ENCODE measurements around the gene GPS1.
A peak's percentile ranks its signal among the peaks of the same experiment; 100 is the strongest.

Gene GPS1

DNA sequence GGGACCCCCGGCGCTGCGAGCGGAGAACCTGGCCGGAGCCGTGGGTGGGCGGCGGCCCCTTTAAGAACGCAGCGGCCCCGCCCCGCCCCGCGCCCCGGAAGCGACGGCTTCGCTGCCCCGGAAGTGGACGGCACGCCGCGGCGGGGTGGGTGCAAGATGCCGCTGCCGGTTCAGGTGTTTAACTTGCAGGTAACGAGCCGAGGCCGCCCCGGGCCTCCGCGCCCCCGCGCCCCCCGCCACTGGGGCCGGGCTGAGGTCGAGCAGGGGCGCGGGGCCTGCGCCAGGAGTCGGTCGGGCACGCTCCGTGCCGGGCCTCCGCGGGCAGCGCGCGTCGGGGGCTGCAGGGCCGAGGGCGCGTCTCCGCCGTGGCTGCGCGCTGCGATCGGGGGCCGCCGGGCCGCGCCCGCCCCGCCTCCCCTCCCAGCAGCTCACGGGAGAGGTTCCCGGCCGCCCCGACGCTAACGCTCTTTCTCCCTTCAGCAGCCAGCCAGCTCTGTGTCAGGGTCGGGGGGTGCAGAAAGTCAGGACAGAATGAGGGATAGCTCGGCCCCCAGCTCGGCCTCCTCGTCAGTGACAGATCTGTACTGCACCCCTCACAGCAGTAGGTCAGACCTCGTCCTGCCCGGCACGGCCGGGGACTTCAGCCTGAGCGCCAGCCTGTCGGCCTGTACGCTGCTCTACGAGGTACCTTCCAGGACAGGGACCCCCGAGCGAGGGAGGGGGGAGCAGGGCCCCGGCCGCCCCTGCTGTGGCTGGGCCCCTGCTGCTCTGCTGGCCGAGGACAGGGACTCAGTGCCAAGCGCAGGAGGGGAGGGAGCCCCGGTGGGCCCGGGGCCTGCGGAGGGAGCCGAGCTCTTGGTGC, at the start of gene GPS1, which contains the start of gene RFNG:
GPS1 (plus strand) TSS at position 123 of the 862 bp plus-strand sequence; CDS start at position 157, 34 bp downstream.
RFNG (minus strand) TSS at position 36 of the 862 bp plus-strand sequence. CDS start 45 bp downstream, outside the sequence.
- DNase-seq (ENCODE audit: low spot score): peak; percentile 84

DNA sequence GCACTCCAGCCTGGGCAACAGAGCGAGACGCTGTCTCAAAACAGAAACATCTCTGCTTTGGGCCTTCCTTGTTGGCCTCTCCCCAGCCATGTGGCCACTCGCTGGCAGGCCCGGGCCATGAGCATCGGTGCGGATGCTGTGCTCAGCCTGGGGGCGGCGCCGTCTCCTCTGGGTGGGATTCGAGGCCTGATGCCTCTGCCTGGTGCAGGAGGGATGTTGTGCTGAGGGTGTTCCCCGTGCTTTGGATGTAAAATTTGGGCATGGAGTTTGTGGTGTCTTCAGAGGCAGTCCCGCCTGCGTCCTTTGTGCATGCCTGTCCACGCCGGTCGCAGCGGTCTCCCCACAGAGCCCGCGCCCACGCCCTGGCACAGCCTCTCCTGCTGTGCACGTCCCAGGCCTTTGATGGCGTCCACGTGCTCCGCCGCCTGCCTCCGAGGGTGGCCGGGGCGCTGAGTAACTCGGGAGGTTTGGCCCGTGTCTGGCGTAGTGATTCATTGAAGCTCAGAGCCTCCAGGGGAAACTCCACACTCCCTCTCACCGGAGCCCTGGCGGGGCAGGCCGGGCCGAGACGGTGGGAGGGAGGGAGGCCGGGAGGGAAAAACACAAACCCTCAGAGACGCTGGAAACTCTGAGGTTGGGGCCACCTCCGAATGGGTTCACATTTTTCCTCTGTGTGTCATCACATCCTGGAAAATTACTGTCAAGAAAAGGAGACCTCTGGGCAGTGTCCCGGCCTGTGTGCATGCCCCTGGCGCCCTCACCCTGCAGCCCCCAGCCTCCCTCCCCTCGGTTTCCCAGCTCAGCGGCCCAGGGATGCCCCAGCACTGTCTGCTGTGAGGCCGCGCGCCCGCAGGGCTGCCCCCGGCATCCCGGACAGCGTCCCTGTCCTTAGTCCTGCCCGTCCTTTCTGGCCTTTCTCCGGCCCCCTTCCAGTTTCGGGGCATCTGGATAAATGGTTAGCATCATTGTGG, 48.0 kb upstream of the GPS1 start:
- peak; percentile 96 for DNase-seq (ENCODE audit: low spot score)

DNA sequence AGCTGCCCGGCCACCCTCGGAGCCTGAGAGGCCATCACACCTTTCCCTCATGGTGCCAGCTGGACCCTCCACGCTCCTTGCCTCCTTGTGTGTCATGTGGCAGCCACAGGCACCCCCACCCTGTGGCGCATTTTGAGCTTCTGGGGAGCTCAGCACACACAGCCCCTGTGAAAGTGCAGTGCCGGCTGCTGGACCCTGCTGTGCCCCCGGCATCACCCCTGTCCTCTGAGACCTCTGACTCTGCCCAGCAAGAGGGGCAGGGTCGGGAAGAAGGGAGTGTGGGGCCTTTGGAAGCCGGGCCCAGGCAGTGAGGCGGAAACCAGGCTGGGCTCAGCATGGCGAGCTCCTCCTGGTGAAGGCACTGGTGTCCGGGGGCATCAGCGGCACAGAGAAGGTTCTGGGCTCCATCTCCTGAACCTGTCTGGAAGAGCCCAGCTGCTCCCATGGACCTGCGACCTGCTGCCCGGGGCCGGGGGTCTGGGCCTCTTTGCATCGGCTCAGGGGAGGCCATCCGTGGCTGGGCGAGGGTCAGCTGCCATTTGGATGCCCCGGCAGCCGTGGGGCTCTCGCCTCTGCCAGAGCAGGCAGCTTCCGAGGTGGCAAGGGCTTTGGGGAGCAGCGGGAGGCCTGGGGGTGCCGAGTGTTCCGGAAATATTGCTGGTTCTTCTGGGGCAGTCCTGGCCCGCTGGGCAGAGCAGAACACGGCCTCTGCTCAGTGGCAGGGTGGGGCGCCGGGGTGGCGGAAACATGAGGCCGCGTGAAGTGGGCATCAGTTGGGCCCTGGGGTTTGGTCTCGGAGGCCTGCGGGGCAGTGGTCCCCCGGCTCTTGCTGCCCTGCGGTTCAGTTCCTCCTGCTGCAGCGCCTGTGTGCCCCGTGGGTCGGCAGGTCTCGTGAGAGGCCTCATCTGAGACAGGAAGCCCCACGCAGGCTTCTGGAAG, 46.9 kb upstream of the GPS1 start:
- DNase-seq (ENCODE audit: low spot score): no peak

DNA sequence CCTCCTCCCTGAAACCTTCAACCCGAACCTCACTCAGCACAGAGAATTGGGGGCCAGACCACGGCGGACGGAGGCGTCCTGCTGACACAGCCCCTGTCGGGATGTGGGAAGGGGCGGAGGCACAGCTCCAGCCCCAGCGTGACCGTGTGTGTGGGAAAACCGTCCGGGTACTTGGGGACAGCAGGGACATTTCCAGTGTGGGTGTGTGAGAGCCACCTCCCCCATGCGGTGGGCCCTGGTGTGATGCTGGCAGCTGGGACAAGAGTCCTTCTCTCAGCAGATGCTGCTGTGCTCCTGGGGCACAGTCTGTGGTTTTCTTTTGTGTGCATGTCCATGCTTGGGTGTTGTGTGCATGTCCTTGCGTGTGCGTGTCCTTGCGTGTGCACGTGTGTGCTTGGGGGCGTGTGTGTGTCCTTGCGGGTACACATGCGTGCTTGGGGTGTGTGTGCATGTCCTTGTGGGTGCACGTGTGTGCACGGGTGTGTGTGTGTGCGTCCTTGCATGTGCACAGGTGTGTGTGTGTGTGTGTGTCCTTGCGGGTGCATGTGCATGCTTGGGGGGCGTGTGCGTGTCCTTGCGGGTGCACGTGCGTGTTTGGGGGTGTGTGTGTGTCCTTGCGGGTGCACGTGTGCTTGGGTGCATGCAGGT, 45.9 kb upstream of the GPS1 start:
- DNase-seq (ENCODE audit: low spot score): no peak

DNA sequence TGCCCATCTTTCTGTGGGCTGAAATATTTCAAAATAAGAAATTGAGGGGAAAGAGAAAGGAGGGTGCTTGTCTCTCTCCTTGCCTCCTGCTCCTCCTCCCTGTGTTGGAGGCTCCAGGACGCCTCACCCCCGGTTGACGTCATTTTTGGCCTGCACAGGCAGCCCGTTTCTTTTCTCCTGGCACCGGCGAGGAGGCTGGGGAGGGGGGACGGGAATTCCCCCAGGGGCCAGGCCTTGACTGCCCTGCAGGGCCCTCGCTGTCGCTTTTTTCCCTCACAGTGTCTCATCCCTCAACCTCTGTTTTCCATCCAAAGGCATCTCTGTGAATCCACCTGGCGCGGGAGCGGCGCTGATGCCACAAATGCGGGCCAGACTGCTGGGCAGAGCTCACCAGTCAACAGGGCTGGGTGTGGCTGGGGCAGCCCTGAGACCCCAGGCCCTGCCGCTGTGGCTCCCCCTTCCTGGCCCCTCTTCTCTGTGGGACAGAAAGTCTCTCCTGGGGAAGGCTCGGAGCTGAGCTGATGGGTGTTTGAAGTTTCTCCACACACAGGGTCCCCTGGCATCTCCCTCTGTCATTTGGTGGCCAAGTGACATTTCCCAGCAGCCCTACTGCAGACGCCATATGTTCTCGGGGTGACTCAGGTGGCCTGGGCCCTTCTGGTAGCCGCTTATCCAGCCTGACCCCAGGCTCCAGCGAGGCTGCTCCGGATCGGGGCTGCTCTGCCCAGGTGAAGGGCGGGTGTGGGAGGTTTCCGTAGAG, 45.0 kb upstream of the GPS1 start:
- peak; percentile 54 for DNase-seq (ENCODE audit: low spot score)

DNA sequence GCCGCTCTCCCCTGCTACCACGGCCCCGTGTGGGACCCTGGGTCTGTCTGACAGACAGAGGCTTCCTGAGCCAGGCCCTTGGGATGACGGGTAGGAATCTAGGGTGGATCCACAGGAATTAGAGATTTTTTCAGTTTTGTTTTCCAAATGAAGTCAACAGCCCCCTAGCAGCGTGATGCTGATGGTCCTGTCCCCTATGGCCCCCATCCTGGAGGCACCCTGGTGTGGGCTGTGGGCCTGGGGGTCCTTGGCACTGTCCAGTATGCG, 44.5 kb upstream of the GPS1 start:
- no peak for DNase-seq (ENCODE audit: low spot score)

DNA sequence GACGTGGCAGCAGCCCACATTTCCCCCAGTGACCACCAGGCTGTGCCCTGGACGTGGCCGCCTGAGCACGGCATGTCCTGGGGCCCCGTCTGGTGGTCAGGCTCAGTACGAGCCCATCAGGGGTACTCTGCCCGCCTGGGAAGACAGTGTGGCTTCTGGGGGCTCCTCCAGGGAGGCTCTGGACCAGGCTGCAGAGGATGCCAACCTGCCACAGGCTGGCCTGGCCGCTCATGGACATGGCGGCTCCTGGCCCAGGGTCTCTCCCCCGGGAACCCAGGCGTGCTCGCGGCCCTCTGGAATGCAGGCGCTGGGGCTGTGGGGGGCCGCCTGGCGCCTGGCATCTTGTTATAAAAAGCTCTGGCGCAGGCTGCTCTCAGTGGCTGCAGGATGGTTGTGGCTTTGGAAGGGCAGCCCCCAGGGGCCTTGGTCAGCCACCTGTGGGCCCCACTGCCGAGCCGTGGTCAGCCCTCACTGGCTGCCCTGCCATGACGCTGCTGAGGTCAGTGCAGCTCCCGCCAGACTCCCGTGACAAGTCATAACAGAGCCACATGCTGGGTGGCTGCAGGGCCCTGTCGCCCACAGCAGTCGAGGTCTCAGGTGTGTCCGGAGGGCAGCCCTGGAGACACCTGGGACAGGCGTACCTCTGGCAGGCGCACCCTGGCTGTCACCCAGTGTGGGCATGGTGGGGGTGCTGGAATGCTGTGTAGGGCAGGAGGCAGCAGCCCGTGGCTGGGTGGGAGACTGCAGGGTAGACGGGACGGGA, 44.0 kb upstream of the GPS1 start:
- DNase-seq (ENCODE audit: low spot score): no peak

DNA sequence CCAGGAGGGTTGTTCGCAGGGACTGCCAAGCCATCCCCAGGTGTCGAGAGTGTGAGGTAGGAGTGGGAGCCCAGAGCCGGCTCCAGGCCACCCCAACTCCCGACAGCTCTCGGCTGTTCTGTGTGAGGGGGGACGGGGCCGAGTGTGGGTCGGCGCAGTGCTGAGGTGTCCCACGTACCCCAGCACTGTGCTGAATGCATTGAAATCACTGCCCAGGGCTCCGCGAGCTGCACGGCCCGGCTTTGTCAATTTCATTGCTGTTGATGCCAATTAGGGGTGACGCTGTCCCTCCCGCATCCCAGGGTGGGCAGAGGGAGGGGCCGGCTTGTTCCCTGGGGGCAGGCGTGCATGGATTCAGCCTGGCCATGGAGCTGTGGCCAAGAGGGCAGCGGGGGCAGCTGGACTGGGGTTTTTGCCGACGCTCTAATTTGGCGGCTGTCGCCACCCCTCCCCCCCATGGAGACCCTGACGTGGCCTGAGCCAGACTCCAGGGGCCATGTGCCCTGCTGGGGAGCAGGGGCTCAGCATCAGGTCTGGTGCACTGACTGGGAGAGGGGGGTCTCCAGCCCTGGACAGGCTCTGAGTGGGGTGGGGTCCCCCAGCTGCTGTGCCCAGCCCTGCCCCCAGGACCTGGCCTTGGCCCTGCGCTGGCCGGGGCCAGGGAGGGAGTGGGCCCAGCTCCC, 43.3 kb upstream of the GPS1 start:
- no peak for DNase-seq (ENCODE audit: low spot score)

DNA sequence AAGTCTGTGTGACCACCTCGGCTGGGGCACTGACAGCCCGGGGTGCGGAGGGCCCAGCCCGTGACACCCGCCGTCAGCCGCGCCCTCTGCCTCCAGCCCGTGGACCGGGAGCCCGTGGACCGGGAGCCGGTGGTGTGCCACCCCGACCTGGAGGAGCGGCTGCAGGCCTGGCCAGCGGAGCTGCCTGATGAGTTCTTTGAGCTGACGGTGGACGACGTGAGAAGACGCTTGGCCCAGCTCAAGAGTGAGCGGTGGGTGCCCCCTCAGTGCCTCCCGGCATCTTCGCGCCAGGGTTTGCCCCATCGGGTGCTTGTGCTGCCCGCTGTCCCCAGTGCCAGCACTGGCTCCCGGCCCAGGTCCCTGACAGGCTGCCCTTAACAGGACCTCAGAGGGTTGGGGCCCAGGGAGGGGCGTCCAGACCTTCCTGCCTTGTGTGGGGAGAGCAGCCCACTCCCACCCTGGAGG, 42.7 kb upstream of the GPS1 start:
- no peak for DNase-seq (ENCODE audit: low spot score)

DNA sequence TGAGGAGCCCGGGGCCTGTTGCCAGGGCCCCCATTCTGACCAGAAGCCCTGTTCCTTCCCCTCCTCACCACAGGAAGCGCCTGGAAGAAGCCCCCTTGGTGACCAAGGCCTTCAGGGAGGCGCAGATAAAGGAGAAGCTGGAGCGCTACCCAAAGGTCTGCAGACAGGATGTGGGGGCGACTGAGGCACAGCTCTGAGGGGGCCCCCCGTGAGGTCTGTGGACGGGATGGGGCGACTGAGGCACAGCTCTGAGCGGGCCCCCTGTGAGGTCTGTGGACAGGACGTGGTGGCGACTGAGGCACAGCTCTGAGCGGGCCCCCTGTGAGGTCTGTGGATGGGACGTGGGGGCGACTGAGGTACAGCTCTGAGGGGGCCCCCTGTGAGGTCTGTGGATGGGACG, 42.3 kb upstream of the GPS1 start:
- DNase-seq (ENCODE audit: low spot score): no peak

DNA sequence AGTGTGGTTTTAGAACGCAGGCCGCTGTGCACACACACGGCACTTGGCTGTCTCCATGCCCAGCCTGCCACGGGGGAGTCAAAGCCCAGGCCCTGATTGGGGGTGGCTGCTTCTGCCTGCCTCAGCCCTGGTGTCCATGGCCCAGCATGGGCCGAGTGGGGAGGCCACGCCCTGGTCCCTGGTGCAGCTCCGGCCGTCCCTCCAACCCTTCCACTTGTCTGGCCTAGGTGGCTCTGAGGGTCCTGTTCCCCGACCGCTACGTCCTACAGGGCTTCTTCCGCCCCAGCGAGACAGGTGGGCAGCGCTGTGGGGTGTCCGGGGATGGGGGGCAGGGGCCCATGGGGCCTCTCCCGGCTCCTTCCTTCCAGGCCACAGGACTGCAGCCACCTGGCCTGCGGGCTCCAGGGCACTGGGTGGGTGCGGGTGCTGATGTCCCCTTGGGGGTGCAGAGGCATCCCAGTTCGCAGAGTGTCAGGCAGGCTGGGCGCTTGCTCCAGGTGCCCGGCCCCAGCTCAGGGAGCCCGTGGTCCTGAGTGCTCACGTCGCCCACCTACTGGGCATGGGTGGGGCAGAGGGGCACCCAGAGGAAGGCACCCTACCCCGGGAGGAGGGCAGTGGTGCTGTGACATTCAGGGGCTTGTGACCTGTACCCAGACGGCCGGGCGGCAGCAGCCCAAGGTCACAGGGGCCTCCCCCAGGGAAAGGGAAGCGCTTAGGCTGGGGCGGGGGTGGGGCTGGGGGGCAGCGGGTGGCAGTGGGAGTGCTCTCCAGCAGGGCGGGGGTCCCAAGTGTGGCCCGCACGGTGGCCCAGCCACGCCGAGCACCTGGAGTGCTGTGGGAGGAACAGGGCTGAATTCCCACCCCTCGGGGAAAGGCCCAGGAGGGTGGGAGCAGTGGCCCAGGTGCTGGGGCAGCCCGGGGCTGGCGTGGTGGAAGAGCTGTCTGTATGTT, 40.8 kb upstream of the GPS1 start:
- DNase-seq (ENCODE audit: low spot score): no peak

DNA sequence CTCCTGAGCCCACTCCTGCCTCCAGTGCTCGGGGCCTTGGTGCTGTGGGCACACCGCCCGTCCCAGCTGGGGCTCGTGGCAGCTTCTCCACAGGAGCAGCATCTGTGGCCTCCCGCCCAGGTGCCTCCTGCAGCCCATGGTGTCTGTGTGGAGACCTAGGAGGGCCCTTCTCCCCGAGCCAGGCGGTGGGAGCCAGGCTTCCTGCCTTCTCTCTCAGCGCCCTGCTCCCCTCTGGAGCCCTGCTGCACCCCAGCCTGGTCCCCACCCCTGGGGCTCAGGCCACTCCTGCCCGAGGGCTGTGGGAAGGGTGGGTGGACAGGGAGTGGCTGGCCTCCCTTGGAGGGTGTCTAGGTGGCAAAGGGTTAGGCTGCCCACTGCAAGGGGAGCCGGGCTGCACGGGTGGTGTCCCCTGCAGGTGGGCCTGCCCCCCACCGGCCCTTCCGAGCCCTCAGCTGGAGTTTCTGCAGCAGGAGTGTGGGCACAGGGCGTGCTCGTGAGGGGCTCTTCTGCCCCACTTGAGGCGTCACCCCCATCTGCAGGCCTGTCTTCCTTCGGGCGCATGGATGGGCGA, 40.0 kb upstream of the GPS1 start:
- no peak for DNase-seq (ENCODE audit: low spot score)

DNA sequence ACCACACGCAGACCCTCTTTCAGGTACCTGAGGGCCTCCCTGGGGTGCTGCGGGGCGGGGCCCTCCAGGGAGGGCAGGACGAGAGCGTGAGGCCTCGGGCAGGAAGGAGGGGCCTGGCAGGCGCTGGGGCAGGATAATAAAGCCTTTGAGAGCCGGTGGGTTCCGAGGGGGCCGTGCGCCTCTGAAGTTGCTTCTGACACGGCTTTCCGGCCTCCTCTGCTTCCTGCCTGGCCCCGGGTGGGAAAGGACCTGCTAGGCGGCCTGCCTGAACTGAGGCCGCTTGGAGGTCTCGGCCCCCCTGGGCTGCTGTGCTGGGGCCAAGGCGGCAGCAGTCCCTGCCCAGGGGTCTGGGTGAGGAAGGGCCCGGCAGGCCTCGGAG, 39.4 kb upstream of the GPS1 start:
- DNase-seq (ENCODE audit: low spot score): no peak

DNA sequence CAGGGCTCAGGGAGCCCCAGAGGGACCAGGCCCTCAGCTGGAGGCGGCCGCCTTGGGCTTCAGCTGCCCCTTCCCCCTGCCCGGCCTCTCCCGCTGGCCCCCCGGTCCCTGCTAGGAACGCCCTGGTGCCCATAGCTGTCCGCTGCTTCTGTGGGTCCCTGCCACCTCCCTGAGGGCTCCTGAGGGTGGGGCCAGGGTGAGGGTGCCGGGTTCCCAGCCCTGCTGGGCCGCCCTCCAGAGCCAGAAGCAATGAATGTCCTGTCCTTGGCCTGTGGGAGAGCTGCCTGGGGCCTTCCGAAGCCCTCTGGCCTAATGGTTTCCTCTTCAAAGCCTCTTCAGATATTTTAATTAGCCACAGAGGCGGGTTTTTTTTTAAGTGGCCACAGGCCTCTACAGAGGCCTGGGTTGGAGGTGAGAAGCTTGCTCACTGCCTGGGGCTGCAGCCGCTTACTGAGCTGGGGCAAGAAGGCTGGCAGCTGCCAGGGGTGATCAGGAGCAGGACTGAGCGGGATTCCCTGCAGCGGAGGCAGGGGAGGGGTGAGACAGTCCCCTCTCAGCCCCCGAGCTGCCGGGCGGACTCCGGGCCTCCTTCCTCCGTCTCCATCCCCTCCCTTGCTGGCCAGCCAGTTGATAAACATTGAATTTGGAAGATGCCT, 38.9 kb upstream of the GPS1 start:
- no peak for DNase-seq (ENCODE audit: low spot score)

DNA sequence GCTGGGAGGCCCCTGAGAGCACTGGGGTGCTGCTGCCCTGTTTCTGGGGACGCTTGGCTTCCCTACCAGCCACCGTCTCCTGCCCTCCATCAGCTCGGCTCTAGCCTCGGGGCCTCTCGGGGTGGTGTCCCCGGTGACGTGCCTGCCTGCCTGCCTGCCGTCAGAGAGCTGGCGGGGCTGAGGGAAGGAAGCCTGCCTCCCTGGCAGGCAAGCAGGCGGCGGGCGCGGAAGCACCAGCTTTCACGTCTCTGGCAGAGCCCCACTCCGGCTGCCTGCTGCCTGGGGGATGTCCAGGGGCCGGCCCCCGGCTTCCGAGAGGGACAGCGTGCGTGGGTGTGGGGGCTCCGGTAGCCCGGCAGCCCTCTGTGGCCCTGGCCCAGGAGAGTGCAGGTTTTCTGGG, 38.4 kb upstream of the GPS1 start:
- peak; percentile 71 for DNase-seq (ENCODE audit: low spot score)

DNA sequence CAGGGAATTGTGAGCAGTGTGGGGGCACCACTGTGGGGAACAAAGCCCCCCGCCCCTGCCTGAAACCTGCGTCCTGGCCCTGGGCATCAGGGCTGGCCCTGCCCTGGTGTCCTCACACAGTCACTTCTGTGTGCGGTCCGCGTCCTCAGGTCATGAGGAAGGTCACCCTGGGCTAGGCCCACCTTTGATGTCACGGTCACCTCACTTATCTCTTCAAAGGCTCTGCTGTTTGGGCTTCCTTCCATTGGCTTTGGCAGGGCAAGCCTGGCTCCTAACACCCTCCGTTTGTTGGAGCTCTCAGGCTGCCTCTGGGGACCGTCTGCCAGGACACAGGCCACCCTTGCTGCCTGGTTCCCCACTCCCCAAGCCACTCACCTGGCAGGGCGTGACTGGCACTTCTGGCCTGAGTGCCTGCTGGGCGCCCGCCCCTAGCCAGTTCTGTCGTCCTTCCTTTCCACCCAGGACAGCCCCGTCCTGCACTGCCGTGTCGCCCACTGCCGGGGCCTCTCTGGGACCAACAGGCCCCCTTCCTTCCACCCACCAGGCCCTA, 37.9 kb upstream of the GPS1 start:
- DNase-seq (ENCODE audit: low spot score): no peak

DNA sequence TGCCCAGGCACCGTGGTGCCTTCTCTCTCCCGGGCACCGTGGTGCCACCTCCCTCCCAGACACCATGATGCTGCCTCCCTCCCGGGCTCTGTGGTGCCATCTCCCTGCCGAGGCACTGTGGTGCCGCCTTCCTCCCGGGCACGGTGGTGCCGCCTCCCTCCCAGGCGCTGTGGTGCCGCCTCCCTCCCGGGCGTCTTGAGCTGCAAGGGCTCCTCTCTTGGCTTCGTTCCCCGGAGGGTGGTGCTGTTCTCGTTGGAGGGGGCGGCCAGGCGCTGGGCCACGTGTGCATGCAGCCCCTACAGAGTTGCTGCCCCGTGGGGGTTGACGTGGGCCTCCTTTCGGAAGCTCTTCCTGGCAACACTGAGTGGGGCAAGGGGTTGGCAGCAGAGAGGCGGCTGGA, 37.3 kb upstream of the GPS1 start:
- no peak for DNase-seq (ENCODE audit: low spot score)

All from AG08395 (cell line).